Measurements from ENCODE around the gene HOXC13. TPM values are rescaled to one million over a fixed set of nuclear protein-coding genes. Genes with fewer than 3 reads are reported as not detected.

The HOXC13 gene, protein sequence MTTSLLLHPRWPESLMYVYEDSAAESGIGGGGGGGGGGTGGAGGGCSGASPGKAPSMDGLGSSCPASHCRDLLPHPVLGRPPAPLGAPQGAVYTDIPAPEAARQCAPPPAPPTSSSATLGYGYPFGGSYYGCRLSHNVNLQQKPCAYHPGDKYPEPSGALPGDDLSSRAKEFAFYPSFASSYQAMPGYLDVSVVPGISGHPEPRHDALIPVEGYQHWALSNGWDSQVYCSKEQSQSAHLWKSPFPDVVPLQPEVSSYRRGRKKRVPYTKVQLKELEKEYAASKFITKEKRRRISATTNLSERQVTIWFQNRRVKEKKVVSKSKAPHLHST
- total RNA-seq, result not detected in 2 replicates

DNA sequence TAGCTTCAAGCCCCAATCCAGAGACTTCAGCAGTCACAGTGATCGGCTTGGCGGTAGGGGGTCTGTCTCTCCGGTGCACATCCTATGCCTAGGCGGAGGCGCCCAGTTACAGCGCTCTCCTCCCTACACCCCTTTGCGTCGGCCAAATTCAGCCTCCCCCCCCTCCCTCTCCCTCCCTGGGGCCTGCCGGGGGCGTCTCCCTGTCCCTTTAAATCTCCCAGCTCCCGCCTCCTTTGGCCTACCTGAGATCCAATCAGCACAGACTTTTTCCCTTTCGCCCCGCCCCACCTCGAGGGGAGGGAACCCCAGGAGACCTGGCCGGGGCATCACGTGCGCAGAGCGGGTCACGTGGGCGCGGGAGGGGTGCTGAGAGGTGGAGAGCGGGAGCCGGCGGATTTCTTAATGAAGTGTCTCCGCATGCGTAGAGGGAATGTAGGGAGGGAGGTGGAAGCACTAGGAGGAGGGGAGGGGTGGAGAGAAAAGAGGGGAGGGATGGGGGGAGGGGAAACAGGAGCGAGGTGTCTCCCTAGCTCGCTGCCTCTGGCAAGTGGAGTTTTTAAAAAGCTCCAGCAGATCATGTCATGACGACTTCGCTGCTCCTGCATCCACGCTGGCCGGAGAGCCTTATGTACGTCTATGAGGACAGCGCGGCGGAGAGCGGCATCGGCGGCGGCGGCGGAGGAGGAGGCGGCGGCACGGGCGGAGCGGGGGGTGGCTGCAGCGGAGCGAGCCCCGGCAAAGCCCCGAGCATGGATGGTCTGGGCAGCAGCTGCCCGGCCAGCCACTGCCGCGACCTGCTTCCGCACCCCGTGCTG lies at the start of gene HOXC13:
Gene HOXC13 (plus strand): TSS at position 506 of the 815 bp plus-strand sequence. CDS start 76 bp downstream, at position 582.

DNA sequence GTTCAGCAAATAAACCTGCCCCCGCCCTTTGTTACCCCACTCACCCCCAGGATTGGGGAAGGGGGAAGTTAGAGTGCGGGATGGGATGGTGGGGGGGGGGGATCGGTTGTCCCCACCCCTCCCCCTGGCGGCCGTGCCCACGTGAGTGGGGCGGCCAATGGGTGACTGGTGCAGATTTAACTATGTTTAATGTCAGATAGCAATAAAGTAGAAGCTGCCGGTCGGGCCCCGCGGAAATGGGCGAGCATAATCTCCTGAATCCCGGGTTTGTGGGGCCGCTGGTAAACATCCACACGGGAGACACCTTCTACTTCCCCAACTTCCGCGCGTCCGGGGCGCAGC lies 16.0 kb downstream of the HOXC13 start, which contains the start of gene HOXC12:
Gene HOXC12 (plus strand): TSS at position 210 of the 342 bp plus-strand sequence. CDS start 27 bp downstream, at position 237.

DNA sequence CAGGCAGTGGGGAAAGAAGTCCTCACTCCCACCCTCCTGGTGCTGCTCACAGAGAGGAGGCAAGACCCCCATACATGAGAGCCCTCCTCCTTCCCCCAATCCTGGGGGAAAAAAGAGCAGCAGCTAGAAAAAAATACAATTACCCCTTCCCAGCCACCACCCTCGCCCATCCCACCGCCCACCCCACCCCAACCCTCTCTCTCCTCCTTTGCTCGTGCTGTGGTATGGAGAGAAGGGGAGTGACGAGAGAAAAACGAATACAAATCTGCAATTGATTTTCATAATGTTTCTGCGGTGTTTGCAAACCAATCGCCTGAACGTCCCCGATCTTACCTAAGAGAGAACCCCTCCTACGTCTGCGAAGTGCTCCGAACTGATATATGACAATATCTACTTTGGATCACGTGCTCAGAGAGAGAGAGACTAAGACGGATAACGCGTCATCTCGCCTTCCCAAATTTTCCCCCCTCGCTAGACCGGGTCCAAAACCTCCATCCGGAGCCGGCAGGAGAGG lies 34.1 kb downstream of the HOXC13 start, which contains the start of gene HOXC11:
Gene HOXC11 (plus strand): TSS at position 405 of the 514 bp plus-strand sequence. CDS start 116 bp downstream, outside the sequence.

DNA sequence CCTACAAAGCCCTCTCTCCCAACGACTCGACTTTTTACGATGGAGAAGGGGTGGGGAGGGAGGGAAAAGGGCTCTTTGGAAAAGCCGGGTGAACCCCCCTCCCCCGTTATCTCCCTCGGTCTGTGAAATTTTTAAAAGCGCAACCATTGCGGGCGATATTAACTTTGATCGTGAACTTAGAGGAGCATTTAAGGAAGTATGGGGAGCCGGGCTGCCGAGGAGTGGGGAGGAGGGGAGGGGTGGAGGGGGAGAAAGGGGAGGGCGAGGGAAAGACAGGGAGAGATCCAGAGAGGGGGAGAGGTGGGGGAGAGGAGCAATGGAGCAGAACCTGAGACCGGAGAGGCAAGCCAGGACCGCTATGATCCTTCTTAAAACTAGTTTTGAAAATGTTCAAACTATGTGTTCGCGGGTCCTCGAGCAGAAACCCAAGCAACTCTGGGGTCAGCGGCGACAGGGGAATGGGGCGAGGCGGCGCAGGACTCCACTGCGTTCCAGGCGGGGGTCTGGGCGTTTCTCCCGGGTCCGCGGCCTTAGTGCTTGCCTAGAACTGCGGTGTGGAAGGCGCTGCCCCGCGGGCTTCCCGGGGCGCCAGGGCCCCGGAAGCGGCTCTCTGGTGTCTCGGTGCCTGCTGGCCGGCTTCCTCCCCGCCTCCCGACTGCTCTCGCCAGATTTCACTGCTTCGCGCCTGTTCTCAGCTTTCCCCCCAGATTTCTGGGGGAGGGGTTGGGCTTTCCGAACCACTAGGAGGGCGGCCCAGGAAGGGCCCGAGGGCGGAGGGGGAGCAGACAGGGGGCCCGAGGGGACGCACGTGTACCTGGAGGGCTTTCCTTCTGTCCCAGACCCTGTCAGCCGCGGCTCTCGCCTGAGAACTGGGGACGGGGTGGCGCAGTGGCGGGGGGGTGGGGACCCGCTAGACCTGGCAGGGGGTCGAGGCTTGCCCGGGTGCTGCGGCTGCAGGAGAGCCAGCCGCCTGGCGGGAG lies 35.7 kb downstream of the HOXC13 start, which contains the start of gene HOTAIR:
Gene HOTAIR (minus strand): TSS at position 871 of the 980 bp plus-strand sequence.

DNA sequence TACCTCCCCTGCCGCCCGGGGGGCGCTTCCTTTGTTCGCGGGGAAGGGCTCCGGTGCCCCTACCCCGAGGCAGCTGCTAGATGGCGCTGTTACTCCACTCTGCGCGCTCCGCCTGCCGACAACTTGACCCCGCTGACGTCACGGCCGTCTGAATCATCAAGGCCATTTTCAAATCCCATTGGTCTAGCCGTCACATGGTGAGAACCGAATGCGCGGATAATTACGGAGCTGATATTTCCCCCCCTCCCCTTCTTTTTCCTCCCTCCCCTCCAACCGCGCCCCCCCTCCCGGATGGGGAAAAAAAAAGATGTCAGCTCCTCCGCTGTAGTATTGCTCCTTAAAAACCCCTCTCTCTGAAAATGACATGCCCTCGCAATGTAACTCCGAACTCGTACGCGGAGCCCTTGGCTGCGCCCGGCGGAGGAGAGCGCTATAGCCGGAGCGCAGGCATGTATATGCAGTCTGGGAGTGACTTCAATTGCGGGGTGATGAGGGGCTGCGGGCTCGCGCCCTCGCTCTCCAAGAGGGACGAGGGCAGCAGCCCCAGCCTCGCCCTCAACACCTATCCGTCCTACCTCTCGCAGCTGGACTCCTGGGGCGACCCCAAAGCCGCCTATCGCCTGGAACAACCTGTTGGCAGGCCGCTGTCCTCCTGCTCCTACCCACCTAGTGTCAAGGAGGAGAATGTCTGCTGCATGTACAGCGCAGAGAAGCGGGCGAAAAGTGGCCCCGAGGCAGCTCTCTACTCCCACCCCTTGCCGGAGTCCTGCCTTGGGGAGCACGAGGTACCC lies 46.5 kb downstream of the HOXC13 start, which contains the start of gene HOXC10:
Gene HOXC10 (plus strand): TSS at position 246 of the 791 bp plus-strand sequence. CDS start 114 bp downstream, at position 360.

Other genes starting within 250 kb of the HOXC13 start
- 49.2 and 101 TPM in 2 replicates for gene CALCOCO1, start 211.4 kb upstream of the HOXC13 start, total RNA-seq
- gene CISTR, start 186.9 kb upstream of the HOXC13 start, total RNA-seq, result not detected in 2 replicates
- not detected in 2 replicates for gene HOXC12, start 16.1 kb downstream of the HOXC13 start, total RNA-seq
- gene HOXC11, start 34.3 kb downstream of the HOXC13 start, total RNA-seq, result not detected in 2 replicates
- gene HOTAIR, start 36.1 kb downstream of the HOXC13 start, total RNA-seq, result not detected in 2 replicates
- not detected in 2 replicates for gene HOXC10, start 46.3 kb downstream of the HOXC13 start, total RNA-seq
- 0.16 and 0.94 TPM in 2 replicates for gene HOXC9, start 61.3 kb downstream of the HOXC13 start, total RNA-seq
- not detected in 2 replicates for gene HOXC8, start 70.2 kb downstream of the HOXC13 start, total RNA-seq
- gene HOXC6, start 89.6 kb downstream of the HOXC13 start, total RNA-seq, result 0.25 TPM in 1 of 2 replicates, not detected in the other
- gene HOXC5, start 94.2 kb downstream of the HOXC13 start, total RNA-seq, result not detected in 2 replicates
- gene HOXC4, start 115.0 kb downstream of the HOXC13 start, total RNA-seq, result not detected in 2 replicates